UCSD-AML1 (cell line): ENCODE measurements around the gene GRAMD1A.
A peak's percentile ranks its signal among the peaks of the same experiment; 100 is the strongest.
"Not testable (repeated sequence)": the region's sequence is repeated elsewhere in the genome, so short reads cannot be mapped to it uniquely, and the experiment has no call there.

ENCODE experiments used
- DNase-seq: peaks from one replicate; lab custom pipeline; 2025; ENCODE audit not compliant: unreplicated experiment; lab: John Stamatoyannopoulos, UW

Gene GRAMD1A

GRCh38 chr19:34976611-34977010, 23.5 kb upstream of the GRAMD1A start:
- no peak for DNase-seq

GRCh38 chr19:34979819-34980640, 20.1 kb upstream of the GRAMD1A start:
- DNase-seq, result no peak

GRCh38 chr19:34982275-34982674, 17.8 kb upstream of the GRAMD1A start:
- DNase-seq, result no peak

- DNase-seq, result no peak
Measured at GRCh38 chr19:34983786-34984185, 16.3 kb upstream of the GRAMD1A start.

GRCh38 chr19:34984287-34984686, 15.8 kb upstream of the GRAMD1A start:
- DNase-seq, result no peak

- DNase-seq, result peak; percentile 74
Measured at GRCh38 chr19:34985249-34986022, 14.7 kb upstream of the GRAMD1A start.

- DNase-seq, result no peak
Measured at GRCh38 chr19:34988119-34988518, 12.0 kb upstream of the GRAMD1A start.

GRCh38 chr19:34989298-34989697, 10.8 kb upstream of the GRAMD1A start:
- DNase-seq, result no peak

GRCh38 chr19:34990578-34991192, 9.4 kb upstream of the GRAMD1A start:
- DNase-seq, result no peak

GRCh38 chr19:34991542-34992333, 8.4 kb upstream of the GRAMD1A start:
- DNase-seq, result no peak

GRCh38 chr19:34992582-34992981, 7.5 kb upstream of the GRAMD1A start:
- not testable (repeated sequence) for DNase-seq

- DNase-seq, result no peak
Measured at GRCh38 chr19:34994286-34994642, 5.9 kb upstream of the GRAMD1A start.

GRCh38 chr19:34994643-34995541, 5.2 kb upstream of the GRAMD1A start:
- DNase-seq, result no peak

GRCh38 chr19:34995551-34995950, 4.6 kb upstream of the GRAMD1A start:
- DNase-seq, result no peak

GRCh38 chr19:34997071-34997617, 3.0 kb upstream of the GRAMD1A start:
- no peak for DNase-seq

GRCh38 chr19:34998224-34998623, 1.9 kb upstream of the GRAMD1A start:
- not testable (repeated sequence) for DNase-seq

- DNase-seq, result no peak
Measured at GRCh38 chr19:34998777-34999497, 1.2 kb upstream of the GRAMD1A start.

- no peak for DNase-seq
Measured at GRCh38 chr19:35000338-35000646, 169 bp downstream of the GRAMD1A start.
